Breast epithelium (tissue), 4 donors: ENCODE results near the gene NPIPA5. TPM values are rescaled to one million over a fixed set of nuclear protein-coding genes. Genes with fewer than 3 reads are reported as not detected.
"Not testable (repeated sequence)": the region's sequence is repeated elsewhere in the genome, so short reads cannot be mapped to it uniquely, and the experiment has no call there.

Source experiments
- DNase-seq, 2 donors: peaks; one replicate each; pipeline ENCODE4 v3.0.0-alpha.2; 2019; ENCODE audit warnings: low spot score in 2 of 2
- H3K27ac ChIP-seq, 2 donors: fragments of 200-600 bp; sonication (generic) in 1 of 2; one replicate each; pipeline ENCODE4 v1.5.1; 2016 to 2019; ENCODE audit warnings: mild to moderate bottlenecking in 1 of 2
- H3K27me3 ChIP-seq, 2 donors: fragments of 200-600 bp; sonication (generic) in 1 of 2; one replicate each; pipeline versions ENCODE4 v1.5.1 to v1.6.0; 2017 to 2019; ENCODE audit warnings: control low read depth in 1 of 2, mild to moderate bottlenecking in 1 of 2
- H3K36me3 ChIP-seq: fragments of 200-600 bp; one replicate; pipeline ENCODE4 v1.5.1; 2019
- H3K4me1 ChIP-seq, 2 donors: fragments of 200-600 bp; sonication (generic); one replicate each; pipeline ENCODE4 v1.5.1; 2016 to 2019; ENCODE audit warnings: control low read depth in 1 of 2
- H3K4me3 ChIP-seq, 3 donors: fragments of 200-600 bp; sonication (generic); 1 replicate in 2 of 3; 2 replicates in 1 of 3; pipeline ENCODE4 v1.5.1; 2016 to 2019; ENCODE audit warnings: mild to moderate bottlenecking in 3 of 3, moderate library complexity in 2 of 3
- H3K9me3 ChIP-seq, 2 donors: fragments of 200-600 bp; sonication (generic) in 1 of 2; one replicate each; pipeline ENCODE4 v1.5.1; 2016 to 2019; ENCODE audit warnings: control low read depth in 1 of 2
- CTCF ChIP-seq, 3 donors: fragments of 450-650 bp; IDR thresholded peaks; one replicate each; pipeline ENCODE4 v1.5.1; 2016 to 2017; ENCODE audit warnings: antibody characterized with exemption in 3 of 3, mild to moderate bottlenecking in 3 of 3, moderate library complexity in 3 of 3
- POLR2A ChIP-seq: fragments of 450-650 bp; IDR thresholded peaks from one replicate; pipeline ENCODE4 v1.6.1; 2016; ENCODE audit warnings: antibody characterized with exemption, mild to moderate bottlenecking, moderate library complexity
- POLR2AphosphoS5 ChIP-seq, 3 donors: sonication (generic); formaldehyde crosslinking; IDR thresholded peaks; one replicate each; pipeline ENCODE4 v1.6.1; 2017; ENCODE audit warnings: antibody characterized with exemption in 3 of 3
- intact Hi-C: fragments of 100-400 bp; cut with DNase I; formaldehyde crosslinking; loops from one replicate; pipeline ENCODE4 v1.15.1; 2023; ENCODE audit warnings: low total_unique reads
- total RNA-seq, 3 donors: library from RNA; depleted of rRNA; stranded (reverse); fragments of >200 nt; gene quantifications; one replicate each; pipeline ENCODE4 v1.1.0, GENCODE V29; 2016

Gene NPIPA5
- 10 to 100 TPM in 1 of 3 donors, 1 to 10 TPM in 2; 6.0 to 19.0 (median 7.2) TPM for total RNA-seq

DNA sequence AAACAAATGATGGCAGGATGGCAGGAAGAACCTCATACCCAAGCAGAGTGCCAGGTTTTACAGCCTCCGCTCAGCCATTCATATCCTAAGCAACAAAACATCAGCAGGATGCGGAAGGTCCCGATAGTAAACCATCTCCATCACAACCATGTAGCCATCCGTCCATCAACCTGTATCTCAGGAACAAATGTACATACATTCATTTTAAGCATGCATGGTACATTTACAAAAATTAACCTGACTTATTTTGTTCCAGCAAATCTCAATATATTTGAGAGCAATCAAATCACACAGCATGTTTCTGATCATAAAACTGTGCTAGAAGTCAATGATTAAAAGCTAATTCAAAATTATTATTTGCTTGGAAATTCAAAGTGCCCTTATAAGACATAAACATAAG, at the start of gene NPIPA5:
Gene NPIPA5, minus strand, starts transcription at position 101 of the 400 bp plus-strand sequence. Its CDS starts 0 bp downstream, at position 101.
- intact Hi-C loops, H3K36me3 ChIP-seq, H3K4me1 ChIP-seq, DNase-seq, H3K9me3 ChIP-seq, H3K27ac ChIP-seq, H3K4me3 ChIP-seq, H3K27me3 ChIP-seq: not testable (repeated sequence)

DNA sequence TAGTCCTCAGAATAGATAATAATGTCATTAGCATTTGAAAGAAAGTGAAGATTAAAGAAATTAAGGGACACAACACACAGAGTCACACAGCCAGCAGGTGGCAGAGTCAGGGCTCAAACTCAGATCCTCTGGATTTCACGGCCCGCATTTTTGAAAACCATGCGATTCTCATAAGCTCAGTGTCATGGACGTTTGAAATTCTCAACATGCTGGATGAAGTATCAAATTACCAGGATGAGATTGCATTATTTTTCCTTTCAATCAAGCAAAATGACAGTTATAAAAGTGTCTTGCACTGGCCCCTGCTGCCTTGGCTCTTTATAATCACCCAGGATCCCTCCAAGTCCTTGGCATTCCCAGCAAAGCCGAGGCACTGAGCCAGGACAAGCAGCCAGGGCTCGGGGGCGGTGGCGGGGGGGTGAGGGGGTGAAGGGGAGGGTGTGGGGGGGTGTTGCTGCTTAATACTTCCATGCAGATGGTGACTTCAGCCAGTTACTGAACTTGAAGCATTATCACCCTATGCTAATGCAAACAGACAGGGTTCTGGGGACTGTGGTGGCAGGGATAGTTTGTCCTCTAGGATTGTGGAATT, 49.6 kb upstream of the NPIPA5 start:
- intact Hi-C loops = no loop called here
- no peaks in the 10 kb centered on the region for H3K36me3 ChIP-seq
- peak; percentile 35 to 61 for DNase-seq
- no peaks in the 10 kb centered on the region for H3K9me3 ChIP-seq
- no peaks in the 10 kb centered on the region for H3K27me3 ChIP-seq
- peak overlapping the region in 2 of 3 donors; percentile 10 to 39 for H3K4me3 ChIP-seq
- peak overlapping the region in 1 of 2 donors; percentile 6 for H3K27ac ChIP-seq
- TF ChIP-seq POLR2AphosphoS5 (IDR thresholded peaks at IDR 0.05) (peak in 1 of 3 donors; percentile 58), POLR2A (no peak), CTCF (IDR thresholded peaks at IDR 0.05) (peak; percentile 43 to 70 (median 62))
- H3K4me1 ChIP-seq = no peaks in the 10 kb centered on the region

DNA sequence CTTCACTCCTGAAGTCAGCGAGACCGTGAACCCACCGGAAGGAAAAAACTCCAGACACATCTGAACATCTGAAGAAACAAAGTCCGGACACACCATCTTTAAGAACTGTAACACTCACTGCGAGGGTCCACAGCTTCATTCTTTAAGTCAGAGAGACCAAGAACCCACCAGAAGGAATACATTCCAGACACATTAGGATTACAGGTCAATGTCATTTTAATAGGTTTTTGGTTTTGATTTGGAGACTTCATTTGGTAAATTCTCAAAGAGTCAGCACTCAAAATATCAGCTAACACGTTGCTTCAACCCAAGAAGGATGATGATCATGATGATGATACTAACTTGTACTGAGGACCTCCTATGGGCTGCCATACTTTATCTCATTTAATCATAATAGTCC, 48.7 kb upstream of the NPIPA5 start:
- H3K4me1 ChIP-seq = no peaks in the 10 kb centered on the region
- DNase-seq = no peak
- no peak overlapping the region for H3K4me3 ChIP-seq
- H3K9me3 ChIP-seq = no peaks in the 10 kb centered on the region
- no peaks in the 10 kb centered on the region for H3K36me3 ChIP-seq
- no peak overlapping the region for H3K27ac ChIP-seq
- intact Hi-C loops = no loop called here
- TF ChIP-seq CTCF (IDR thresholded peaks at IDR 0.05) (no peak), POLR2AphosphoS5 (IDR thresholded peaks at IDR 0.05) (no peak), POLR2A (no peak)
- H3K27me3 ChIP-seq = no peaks in the 10 kb centered on the region

GRCh38 chr16:15425861-15426260, 47.8 kb upstream of the NPIPA5 start:
- H3K4me3 ChIP-seq = no peak overlapping the region
- no peaks in the 10 kb centered on the region for H3K4me1 ChIP-seq
- intact Hi-C loops = no loop called here
- H3K36me3 ChIP-seq = no peaks in the 10 kb centered on the region
- H3K27me3 ChIP-seq = no peaks in the 10 kb centered on the region
- TF ChIP-seq POLR2AphosphoS5 (IDR thresholded peaks at IDR 0.05) = no peak
- TF ChIP-seq POLR2A = no peak
- TF ChIP-seq CTCF (IDR thresholded peaks at IDR 0.05) = no peak
- no peak for DNase-seq
- no peaks in the 10 kb centered on the region for H3K9me3 ChIP-seq
- H3K27ac ChIP-seq = no peak overlapping the region

GRCh38 chr16:15422222-15422621, 44.1 kb upstream of the NPIPA5 start:
- Histone ChIP-seq H3K4me3 (no peak overlapping the region), H3K27ac (no peak overlapping the region), H3K36me3 (no peaks in the 10 kb centered on the region), H3K9me3 (no peaks in the 10 kb centered on the region), H3K27me3 (no peaks in the 10 kb centered on the region), H3K4me1 (no peaks in the 10 kb centered on the region)
- intact Hi-C loops = no loop called here
- DNase-seq = no peak
- TF ChIP-seq POLR2A (no peak), POLR2AphosphoS5 (IDR thresholded peaks at IDR 0.05) (no peak)

GRCh38 chr16:15421696-15422095, 43.6 kb upstream of the NPIPA5 start:
- H3K9me3 ChIP-seq, H3K4me3 ChIP-seq, DNase-seq, H3K27ac ChIP-seq, H3K27me3 ChIP-seq, H3K4me1 ChIP-seq, intact Hi-C loops, H3K36me3 ChIP-seq: not testable (repeated sequence)

DNA sequence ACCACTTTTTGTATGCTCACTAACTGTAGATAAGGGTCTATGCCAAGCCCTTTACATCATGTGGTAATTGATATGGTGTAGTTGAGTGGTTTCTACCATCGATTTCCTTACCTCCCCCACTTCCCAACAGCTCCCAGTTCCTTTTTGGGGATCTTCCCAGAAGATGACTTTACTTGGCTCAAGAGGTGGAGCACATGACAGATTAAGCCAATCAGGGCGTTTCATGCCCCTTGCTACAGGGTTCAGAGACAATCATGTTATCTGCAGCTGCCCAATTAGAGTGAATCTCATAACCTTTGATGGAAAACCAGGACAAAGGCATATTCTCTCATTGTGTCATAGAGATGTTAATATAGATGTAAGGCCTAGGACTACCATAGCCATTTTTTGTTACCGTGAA, 40.1 kb upstream of the NPIPA5 start:
- Histone ChIP-seq H3K9me3 (no peaks in the 10 kb centered on the region), H3K4me3 (no peak overlapping the region), H3K36me3 (no peaks in the 10 kb centered on the region), H3K27ac (no peak overlapping the region), H3K27me3 (no peaks in the 10 kb centered on the region), H3K4me1 (no peaks in the 10 kb centered on the region)
- TF ChIP-seq CTCF (IDR thresholded peaks at IDR 0.05) (no peak), POLR2AphosphoS5 (IDR thresholded peaks at IDR 0.05) (no peak), POLR2A (no peak)
- intact Hi-C loops = no loop called here
- DNase-seq = no peak
